GM18511 (cell line): ENCODE measurements around the gene PRKCA.

Source experiments
- ATAC-seq: cut with Tn5 transposase; IDR thresholded peaks from one replicate; pipeline ENCODE4 v1.9.1; 2021; ENCODE audit warnings: mild to moderate bottlenecking, moderate library complexity; ENCODE audit not compliant: unreplicated experiment

PRKCA gene

GRCh38 chr17:66638707-66639479 lies 336.5 kb downstream of the PRKCA start:
- ATAC-seq, result no peak

- no peak for ATAC-seq
Observed at GRCh38 chr17:66643815-66644710, 341.6 kb downstream of the PRKCA start.

- ATAC-seq, result no peak
Observed at GRCh38 chr17:66645259-66645658, 342.8 kb downstream of the PRKCA start.

GRCh38 chr17:66647391-66647983 lies 345.1 kb downstream of the PRKCA start:
- no peak for ATAC-seq

DNA sequence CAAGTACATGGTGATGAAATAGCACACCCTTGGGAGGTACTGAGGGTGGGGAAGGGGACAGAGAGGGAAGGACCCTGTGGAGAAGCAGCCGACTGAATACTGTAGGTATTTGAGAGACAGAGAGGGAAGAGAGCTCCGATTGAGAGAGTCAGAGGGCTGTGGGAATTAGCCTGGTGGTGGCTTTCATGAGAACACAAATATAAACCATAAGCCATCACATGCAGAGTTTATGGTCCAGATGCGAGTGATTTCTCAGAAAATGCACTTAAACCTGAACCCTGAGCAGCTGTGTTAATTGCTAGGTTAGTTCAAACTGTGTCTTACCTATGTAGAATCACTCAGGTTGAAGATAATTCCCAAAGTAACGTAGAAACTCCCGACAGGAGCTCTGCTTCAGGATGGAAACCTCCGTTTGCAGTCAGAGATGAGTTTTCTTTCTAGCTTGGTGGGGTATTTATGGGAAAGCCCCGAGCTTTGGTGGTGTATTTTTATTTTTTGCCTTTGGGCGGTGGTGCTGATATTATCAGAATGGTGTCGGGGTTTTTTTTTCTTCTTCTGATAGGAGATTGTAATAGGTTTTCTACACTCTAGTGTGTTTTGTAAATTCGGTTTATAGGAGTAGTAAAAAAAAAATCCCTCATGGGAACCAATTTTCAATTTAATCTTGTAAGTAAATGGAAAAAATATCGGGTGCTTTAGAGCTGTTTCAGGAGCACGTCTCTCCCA lies 347.6 kb downstream of the PRKCA start:
- ATAC-seq, result no peak

DNA sequence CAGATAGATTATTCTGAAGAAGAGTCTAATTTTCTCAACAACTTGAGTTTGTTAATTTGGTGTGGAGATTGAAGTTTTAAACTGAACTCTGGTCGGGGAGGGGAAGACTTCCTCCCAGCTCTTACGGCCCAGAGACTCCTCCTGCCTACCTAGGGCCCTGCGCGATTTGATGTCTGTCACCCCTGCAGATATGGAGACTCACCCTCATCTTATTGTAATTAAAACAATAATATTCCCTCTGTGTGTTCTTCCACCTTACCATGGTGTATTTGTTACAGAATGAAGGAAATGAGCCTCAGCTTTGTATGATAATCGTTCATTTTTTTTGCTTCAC lies 348.1 kb downstream of the PRKCA start:
- ATAC-seq, result no peak

DNA sequence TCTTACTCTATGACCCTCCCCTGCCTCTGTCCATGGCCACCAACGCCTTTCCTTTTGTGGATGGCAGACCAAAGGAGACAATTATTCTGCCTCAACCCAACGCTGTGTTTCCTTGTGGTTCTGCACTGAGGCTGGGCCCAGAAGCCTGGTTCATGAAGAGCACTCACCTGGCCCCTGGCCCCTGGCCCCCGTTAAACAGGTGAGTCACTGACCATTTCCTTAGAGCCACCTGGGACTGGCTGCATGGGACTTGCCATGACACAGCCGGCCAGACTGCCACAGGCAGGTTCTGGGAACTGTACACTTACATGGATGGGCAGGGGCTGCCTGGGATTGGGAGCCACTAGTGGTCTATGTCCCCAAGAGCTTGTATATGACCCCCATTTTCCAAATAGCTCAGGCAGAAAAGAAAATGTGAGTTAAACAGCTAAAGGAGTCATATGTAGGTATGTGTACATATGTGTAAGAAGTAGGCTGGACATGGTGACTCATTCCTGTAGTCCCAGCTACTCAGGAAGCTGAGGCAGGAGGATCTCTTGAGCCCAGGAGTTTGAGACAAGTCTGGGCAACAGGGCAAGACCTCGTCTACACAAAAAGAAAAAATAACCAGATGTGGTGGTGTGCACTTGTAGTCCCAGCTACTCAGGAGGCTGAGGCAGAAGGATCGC lies 350.6 kb downstream of the PRKCA start:
- peak; percentile 58 for ATAC-seq

GRCh38 chr17:66654106-66654740 lies 351.8 kb downstream of the PRKCA start:
- no peak for ATAC-seq

- ATAC-seq, result no peak
Observed at GRCh38 chr17:66654764-66655163, 352.4 kb downstream of the PRKCA start.

- no peak for ATAC-seq
Observed at GRCh38 chr17:66655461-66655860, 353.0 kb downstream of the PRKCA start.

DNA sequence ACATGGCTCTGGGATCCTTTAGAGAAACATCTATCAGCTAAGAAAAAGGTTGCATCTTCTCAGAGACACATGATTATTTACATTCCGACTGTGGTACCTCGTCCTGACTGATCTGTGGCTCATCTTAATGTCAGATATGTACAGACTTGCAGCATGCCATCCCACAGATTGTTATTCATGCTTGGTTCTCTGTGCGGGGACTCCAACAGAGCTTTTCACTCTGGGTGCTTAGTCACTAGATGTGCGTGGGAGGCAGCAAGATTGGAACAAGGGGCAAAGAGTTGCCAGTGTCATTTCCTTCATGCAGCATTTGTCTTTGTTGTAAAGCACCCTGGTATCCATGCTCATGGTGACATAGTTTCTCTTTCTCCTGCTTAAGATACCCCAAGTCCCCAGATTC lies 353.4 kb downstream of the PRKCA start:
- no peak for ATAC-seq

DNA sequence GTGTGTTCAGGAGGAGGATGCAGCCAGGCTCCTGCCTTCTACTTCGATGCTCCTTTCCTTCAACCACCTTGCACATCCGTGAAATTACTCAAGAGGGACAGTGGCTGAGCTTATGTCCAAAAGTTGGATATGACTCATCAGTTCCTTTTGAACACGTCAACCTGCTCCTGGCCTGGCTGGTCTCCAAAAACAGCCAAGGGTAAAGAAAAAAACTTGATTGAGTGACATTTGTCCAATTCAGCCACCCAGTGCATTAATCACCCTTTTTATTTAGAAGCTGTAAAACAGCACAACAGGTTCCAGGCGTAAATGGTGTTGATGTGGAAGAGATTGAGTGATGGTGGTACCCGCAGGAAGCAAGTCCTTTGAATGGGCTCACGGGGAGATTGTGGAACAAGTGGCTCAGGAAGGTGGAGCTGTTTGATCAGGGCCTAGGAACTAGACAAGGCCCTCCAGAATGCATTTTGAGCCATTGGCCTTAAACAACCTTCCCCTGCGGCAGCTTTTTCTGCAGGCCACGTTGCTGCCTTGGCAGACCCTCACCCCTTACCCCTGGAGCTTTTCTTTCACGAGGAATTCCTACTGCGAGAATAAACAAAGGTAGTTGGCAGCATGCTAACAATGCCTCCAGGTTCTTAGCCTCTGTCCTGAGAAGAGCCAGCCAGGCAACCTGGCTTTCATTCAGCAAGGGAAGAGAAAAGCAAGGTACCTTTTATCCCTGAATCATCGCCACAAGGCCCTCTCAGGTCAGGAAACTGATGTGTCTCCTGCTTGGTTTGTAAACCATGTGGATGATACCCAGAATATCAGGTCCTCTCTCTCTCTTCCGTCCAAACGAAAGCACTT lies 359.2 kb downstream of the PRKCA start:
- ATAC-seq, result no peak

GRCh38 chr17:66662496-66662895 lies 360.1 kb downstream of the PRKCA start:
- no peak for ATAC-seq

DNA sequence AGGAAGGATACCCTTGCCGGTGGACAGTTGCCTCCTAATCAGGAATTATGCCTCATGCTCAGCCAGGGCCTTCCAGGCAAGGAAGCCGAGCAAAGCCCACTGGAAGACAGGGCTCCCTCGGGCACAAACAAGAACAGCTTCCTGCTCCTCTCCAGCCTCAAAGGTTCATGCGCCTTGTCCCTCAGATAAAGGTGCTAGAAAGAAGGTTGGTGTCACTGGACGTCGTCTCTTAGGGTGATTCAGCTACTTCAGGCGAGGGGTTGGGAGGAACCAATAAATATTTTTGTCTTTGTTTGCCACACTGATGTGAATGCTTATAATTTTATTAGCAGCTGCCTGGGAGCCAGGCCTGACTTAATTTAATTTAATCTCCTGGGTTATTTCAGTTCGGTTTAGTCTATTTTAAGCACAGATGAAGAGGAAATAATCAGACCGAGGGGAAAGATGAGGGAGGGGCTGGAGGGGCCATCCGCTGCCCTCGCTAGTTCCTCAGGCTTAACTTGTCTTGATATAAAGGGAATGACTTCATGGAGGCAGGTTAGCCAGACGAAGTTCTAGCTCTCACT lies 360.7 kb downstream of the PRKCA start:
- ATAC-seq, result no peak

- no peak for ATAC-seq
Observed at GRCh38 chr17:66664336-66664735, 361.9 kb downstream of the PRKCA start.

GRCh38 chr17:66665194-66665593 lies 362.8 kb downstream of the PRKCA start:
- no peak for ATAC-seq

- no peak for ATAC-seq
Observed at GRCh38 chr17:66667090-66667489, 364.7 kb downstream of the PRKCA start.

DNA sequence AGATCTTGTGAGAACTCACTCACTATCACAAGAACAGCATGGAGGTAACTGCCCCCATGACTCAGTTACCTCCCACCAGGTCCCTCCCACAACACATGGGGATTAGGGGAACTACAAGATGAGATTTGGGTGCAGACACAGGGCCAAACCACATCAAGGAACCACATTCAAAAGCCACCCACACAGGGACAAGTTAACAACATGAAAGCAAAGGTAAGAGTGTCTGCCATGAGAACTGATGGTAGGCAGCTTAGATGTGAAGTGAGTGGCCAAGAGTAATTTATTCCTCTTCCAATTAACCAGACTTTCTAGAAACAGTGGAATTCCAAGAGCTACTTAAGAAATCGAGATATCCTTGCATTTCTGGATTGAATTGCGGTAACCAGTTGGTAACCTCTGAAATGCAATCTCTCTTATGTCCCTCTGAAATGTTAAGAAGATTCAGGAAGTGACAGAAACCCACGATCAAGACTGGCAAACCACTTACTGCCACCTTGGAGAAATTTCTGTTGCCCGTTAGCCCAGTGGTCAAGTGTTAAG lies 365.1 kb downstream of the PRKCA start:
- ATAC-seq, result peak; percentile 62

DNA sequence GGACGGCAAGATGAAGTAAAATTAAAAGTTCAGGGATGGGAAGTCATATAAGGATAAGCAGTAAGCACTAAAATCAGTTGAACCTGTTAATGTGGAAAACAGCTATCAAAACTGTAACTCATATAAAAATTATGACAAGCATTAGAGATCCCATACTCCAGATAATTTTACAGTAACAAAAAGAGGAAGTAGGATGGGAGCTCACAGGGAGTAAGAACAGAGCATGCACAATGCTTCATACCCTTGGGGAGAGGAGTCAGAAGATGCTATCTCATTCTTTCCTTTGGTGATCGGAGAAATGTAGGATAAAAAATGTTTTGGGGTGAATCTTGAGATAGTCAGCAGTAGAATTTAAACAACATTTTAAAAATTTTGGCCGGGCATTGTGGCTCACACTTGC lies 367.8 kb downstream of the PRKCA start:
- ATAC-seq, result no peak
